Measurements from ENCODE around the gene MACIR. TPM values are rescaled to one million over a fixed set of nuclear protein-coding genes. Genes with fewer than 3 reads are reported as not detected.

Gene MACIR
- total RNA-seq, 1 donor from 2014 or later = 6.8 TPM

- Mint-ChIP-seq H3K4me3 (ENCODE audit: unreplicated experiment) (no peak overlapping the region), H3K9me3 (ENCODE audit: unreplicated experiment) (peaks cover 3% of the 10 kb centered on the region), H3K36me3 (ENCODE audit: unreplicated experiment) (no peaks in the 10 kb centered on the region), H3K27ac (ENCODE audit: unreplicated experiment) (no peak overlapping the region), H3K4me1 (ENCODE audit: low read depth, unreplicated experiment) (no peaks in the 10 kb centered on the region), H3K27me3 (ENCODE audit: unreplicated experiment) (no peaks in the 10 kb centered on the region)
- TF ChIP-seq CTCF (IDR thresholded peaks at IDR 0.05; ENCODE audit: partially characterized antibody, unreplicated experiment) = no peak
- no peak for DNase-seq
Observed at GRCh38 chr5:103223031-103223955, 35.3 kb upstream of the MACIR start.

- Mint-ChIP-seq H3K27me3 (ENCODE audit: unreplicated experiment) (no peaks in the 10 kb centered on the region), H3K27ac (ENCODE audit: unreplicated experiment) (no peak overlapping the region), H3K9me3 (ENCODE audit: unreplicated experiment) (peaks cover 2% of the 10 kb centered on the region), H3K4me3 (ENCODE audit: unreplicated experiment) (no peak overlapping the region), H3K36me3 (ENCODE audit: unreplicated experiment) (no peaks in the 10 kb centered on the region), H3K4me1 (ENCODE audit: low read depth, unreplicated experiment) (no peaks in the 10 kb centered on the region)
- peak; percentile 75 for TF ChIP-seq CTCF (IDR thresholded peaks at IDR 0.05; ENCODE audit: partially characterized antibody, unreplicated experiment)
- DNase-seq = peak; percentile 29
Observed at GRCh38 chr5:103224118-103224893, 34.3 kb upstream of the MACIR start.

- no peak overlapping the region for H3K27ac Mint-ChIP-seq (ENCODE audit: unreplicated experiment)
- H3K4me3 Mint-ChIP-seq (ENCODE audit: unreplicated experiment) = no peak overlapping the region
Observed at GRCh38 chr5:103224894-103225246, 33.7 kb upstream of the MACIR start.

GRCh38 chr5:103228061-103228460 lies 30.5 kb upstream of the MACIR start:
- Mint-ChIP-seq H3K27me3 (ENCODE audit: unreplicated experiment) (no peaks in the 10 kb centered on the region), H3K36me3 (ENCODE audit: unreplicated experiment) (peaks cover 4% of the 10 kb centered on the region), H3K4me1 (ENCODE audit: low read depth, unreplicated experiment) (no peaks in the 10 kb centered on the region), H3K27ac (ENCODE audit: unreplicated experiment) (no peak overlapping the region), H3K9me3 (ENCODE audit: unreplicated experiment) (peaks cover 2% of the 10 kb centered on the region), H3K4me3 (ENCODE audit: unreplicated experiment) (no peak overlapping the region)
- no peak for TF ChIP-seq CTCF (IDR thresholded peaks at IDR 0.05; ENCODE audit: partially characterized antibody, unreplicated experiment)
- DNase-seq = no peak

More at GRCh38 chr5:103224894-103225246, 33.7 kb upstream of the MACIR start:
- Mint-ChIP-seq H3K9me3 (ENCODE audit: unreplicated experiment) (peaks cover 2% of the 10 kb centered on the region), H3K27me3 (ENCODE audit: unreplicated experiment) (no peaks in the 10 kb centered on the region), H3K36me3 (ENCODE audit: unreplicated experiment) (peaks cover under 1% of the 10 kb centered on the region), H3K4me1 (ENCODE audit: low read depth, unreplicated experiment) (no peaks in the 10 kb centered on the region)
- no peak for DNase-seq
- peak; percentile 49 for TF ChIP-seq CTCF (IDR thresholded peaks at IDR 0.05; ENCODE audit: partially characterized antibody, unreplicated experiment)
